Measurements from ENCODE around the gene LIMK2. TPM values are rescaled to one million over a fixed set of nuclear protein-coding genes. Genes with fewer than 3 reads are reported as not detected.

The LIMK2 gene
- polyA plus RNA-seq, 1 donor (not counting 4 experiments of a cell fraction or from before 2014, with no cell fraction given): 42.6 TPM

DNA sequence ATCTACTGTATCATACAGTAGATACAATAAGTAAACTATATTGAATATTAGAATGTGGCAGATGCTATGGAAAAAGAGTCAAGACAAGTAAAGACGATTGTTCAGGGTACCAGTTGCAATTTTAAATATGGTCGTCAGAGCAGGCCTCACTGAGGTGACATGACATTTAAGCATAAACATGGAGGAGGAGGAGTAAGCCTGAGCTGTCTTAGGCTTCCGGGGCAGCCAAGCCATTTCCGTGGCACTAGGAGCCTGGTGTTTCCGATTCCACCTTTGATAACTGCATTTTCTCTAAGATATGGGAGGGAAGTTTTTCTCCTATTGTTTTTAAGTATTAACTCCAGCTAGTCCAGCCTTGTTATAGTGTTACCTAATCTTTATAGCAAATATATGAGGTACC is 65.6 kb downstream of the LIMK2 start:
- FAIRE-seq: no peak
- Histone ChIP-seq H3K4me2 (ENCODE audit: control insufficient read depth, extremely low read depth, insufficient read depth, low read depth, low read length) (no peak overlapping the region), H3K36me3 (ENCODE audit: control insufficient read depth in 2 of 2, extremely low read depth in 1 of 2, insufficient read depth in 2 of 2, low read length in 2 of 2) (peaks cover 37 to 56% of the 10 kb centered on the region in 2 experiments), H3K79me2 (ENCODE audit: control insufficient read depth, insufficient read depth, low read length) (no peaks in the 10 kb centered on the region), H3K4me1 (ENCODE audit: control insufficient read depth, extremely low read depth, insufficient read depth, low read length) (peaks cover 3% of the 10 kb centered on the region), H3K9me1 (ENCODE audit: control insufficient read depth, extremely low read depth, insufficient read depth, low read length) (no peaks in the 10 kb centered on the region), H2AFZ (ENCODE audit: control insufficient read depth, low read length) (no peak overlapping the region), H3K4me3 (ENCODE audit: control insufficient read depth in 2 of 3, extremely low read depth in 1 of 3, insufficient read depth in 2 of 3, low read depth in 1 of 3, low read length in 3 of 3) (no peak overlapping the region), H3K27me3 (ENCODE audit: control insufficient read depth, extremely low read depth, insufficient read depth, low read length) (no peaks in the 10 kb centered on the region), H4K20me1 (ENCODE audit: control insufficient read depth, extremely low read depth, insufficient read depth, low read length) (no peaks in the 10 kb centered on the region), H3K27ac (ENCODE audit: control insufficient read depth, insufficient read depth, low read length) (no peak overlapping the region), H3K9me3 (ENCODE audit: control insufficient read depth, low read depth, low read length) (no peaks in the 10 kb centered on the region), H3K9ac (ENCODE audit: control insufficient read depth, extremely low read depth, insufficient read depth, low read length) (no peak overlapping the region)
- no peak for DNase-seq (ENCODE audit: low read depth, low spot score)
- dilution Hi-C loops (cut with MboI; ENCODE audit: extremely low pct_ligation_motif_present, low sequenced_read_pairs): no loop called here
- TF ChIP-seq, protein P1, sequence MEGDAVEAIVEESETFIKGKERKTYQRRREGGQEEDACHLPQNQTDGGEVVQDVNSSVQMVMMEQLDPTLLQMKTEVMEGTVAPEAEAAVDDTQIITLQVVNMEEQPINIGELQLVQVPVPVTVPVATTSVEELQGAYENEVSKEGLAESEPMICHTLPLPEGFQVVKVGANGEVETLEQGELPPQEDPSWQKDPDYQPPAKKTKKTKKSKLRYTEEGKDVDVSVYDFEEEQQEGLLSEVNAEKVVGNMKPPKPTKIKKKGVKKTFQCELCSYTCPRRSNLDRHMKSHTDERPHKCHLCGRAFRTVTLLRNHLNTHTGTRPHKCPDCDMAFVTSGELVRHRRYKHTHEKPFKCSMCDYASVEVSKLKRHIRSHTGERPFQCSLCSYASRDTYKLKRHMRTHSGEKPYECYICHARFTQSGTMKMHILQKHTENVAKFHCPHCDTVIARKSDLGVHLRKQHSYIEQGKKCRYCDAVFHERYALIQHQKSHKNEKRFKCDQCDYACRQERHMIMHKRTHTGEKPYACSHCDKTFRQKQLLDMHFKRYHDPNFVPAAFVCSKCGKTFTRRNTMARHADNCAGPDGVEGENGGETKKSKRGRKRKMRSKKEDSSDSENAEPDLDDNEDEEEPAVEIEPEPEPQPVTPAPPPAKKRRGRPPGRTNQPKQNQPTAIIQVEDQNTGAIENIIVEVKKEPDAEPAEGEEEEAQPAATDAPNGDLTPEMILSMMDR (optimal IDR thresholded peaks at IDR 0.05 in 1 of 3, IDR thresholded peaks at IDR 0.05 in 1 of 3, conservative IDR thresholded peaks at IDR 0.05 in 1 of 3; ENCODE audit: extremely low read depth in 1 of 3, insufficient read depth in 2 of 3, low read length in 3 of 3): no peak
- no peak for TF ChIP-seq EZH2 (IDR thresholded peaks at IDR 0.05; ENCODE audit: low read length)

DNA sequence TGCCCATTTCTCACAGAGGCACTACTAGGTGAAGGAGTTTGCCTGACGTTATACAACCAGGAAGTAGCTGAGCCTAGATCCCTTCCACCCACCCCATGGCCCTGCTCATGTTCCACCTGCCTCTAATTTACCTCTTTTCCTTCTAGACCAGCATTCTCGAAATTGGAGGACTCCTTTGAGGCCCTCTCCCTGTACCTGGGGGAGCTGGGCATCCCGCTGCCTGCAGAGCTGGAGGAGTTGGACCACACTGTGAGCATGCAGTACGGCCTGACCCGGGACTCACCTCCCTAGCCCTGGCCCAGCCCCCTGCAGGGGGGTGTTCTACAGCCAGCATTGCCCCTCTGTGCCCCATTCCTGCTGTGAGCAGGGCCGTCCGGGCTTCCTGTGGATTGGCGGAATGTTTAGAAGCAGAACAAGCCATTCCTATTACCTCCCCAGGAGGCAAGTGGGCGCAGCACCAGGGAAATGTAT is 66.1 kb downstream of the LIMK2 start:
- DNase-seq (ENCODE audit: low read depth, low spot score) (no peak), FAIRE-seq (no peak)
- Histone ChIP-seq H3K9ac (ENCODE audit: control insufficient read depth, extremely low read depth, insufficient read depth, low read length) (no peak overlapping the region), H3K36me3 (ENCODE audit: control insufficient read depth in 2 of 2, extremely low read depth in 1 of 2, insufficient read depth in 2 of 2, low read length in 2 of 2) (peaks cover 35 to 57% of the 10 kb centered on the region in 2 experiments), H3K27me3 (ENCODE audit: control insufficient read depth, extremely low read depth, insufficient read depth, low read length) (no peaks in the 10 kb centered on the region), H3K4me3 (ENCODE audit: control insufficient read depth in 2 of 3, extremely low read depth in 1 of 3, insufficient read depth in 2 of 3, low read depth in 1 of 3, low read length in 3 of 3) (no peak overlapping the region), H3K9me3 (ENCODE audit: control insufficient read depth, low read depth, low read length) (no peaks in the 10 kb centered on the region), H3K27ac (ENCODE audit: control insufficient read depth, insufficient read depth, low read length) (no peak overlapping the region), H3K9me1 (ENCODE audit: control insufficient read depth, extremely low read depth, insufficient read depth, low read length) (no peaks in the 10 kb centered on the region), H3K4me2 (ENCODE audit: control insufficient read depth, extremely low read depth, insufficient read depth, low read depth, low read length) (no peak overlapping the region), H3K4me1 (ENCODE audit: control insufficient read depth, extremely low read depth, insufficient read depth, low read length) (peaks cover 3% of the 10 kb centered on the region), H3K79me2 (ENCODE audit: control insufficient read depth, insufficient read depth, low read length) (no peaks in the 10 kb centered on the region), H4K20me1 (ENCODE audit: control insufficient read depth, extremely low read depth, insufficient read depth, low read length) (no peaks in the 10 kb centered on the region), H2AFZ (ENCODE audit: control insufficient read depth, low read length) (no peak overlapping the region)
- dilution Hi-C loops (cut with MboI; ENCODE audit: extremely low pct_ligation_motif_present, low sequenced_read_pairs): no loop called here
- TF ChIP-seq EZH2 (IDR thresholded peaks at IDR 0.05; ENCODE audit: low read length): no peak
- TF ChIP-seq, protein P1 (optimal IDR thresholded peaks at IDR 0.05 in 1 of 3, IDR thresholded peaks at IDR 0.05 in 1 of 3, conservative IDR thresholded peaks at IDR 0.05 in 1 of 3; ENCODE audit: extremely low read depth in 1 of 3, insufficient read depth in 2 of 3, low read length in 3 of 3): no peak
